OCI-LY7 (cell line): Measurements from ENCODE around the gene REEP5. TPM values are rescaled to one million over a fixed set of nuclear protein-coding genes. Genes with fewer than 3 reads are reported as not detected.

ENCODE experiments used
- BruUV-seq: library from RNA; stranded (reverse); fragments of 400-500 nt; replicated peaks from 2 replicates; lab custom pipeline; 2021; lab: Mats Ljungman, UMichigan
- CTCF ChIA-PET: fragments of 300-600 bp; sonication (Branson Sonifier 250); formaldehyde crosslinking; loops from one replicate; lab custom pipeline; 2022; ENCODE audit warnings: antibody characterized with exemption; ENCODE audit not compliant: unreplicated experiment; lab: Charles Lee
- POLR2A ChIA-PET: fragments of 300-600 bp; sonication (Branson Sonifier 250); formaldehyde crosslinking; loops from one replicate; lab custom pipeline; 2022; ENCODE audit warnings: antibody characterized with exemption; lab: Charles Lee
- DNase-seq: peaks from one replicate; pipeline ENCODE4 v3.0.0-alpha.2; 2015; ENCODE audit warnings: low spot score
- H2AFZ ChIP-seq: fragments of 200-600 bp; sonication (generic), shearing (Covaris generic); 2 replicates; pipeline ENCODE4 v1.6.1; 2014; ENCODE audit warnings: mild to moderate bottlenecking, antibody characterized with exemption, low read length, moderate library complexity
- H3K27ac ChIP-seq: fragments of 200-600 bp; sonication (generic); 2 replicates; pipeline ENCODE4 v1.5.1; 2014; ENCODE audit warnings: mixed run types, low read depth, mild to moderate bottlenecking, moderate library complexity, low read length, inconsistent platforms; ENCODE audit not compliant: poor library complexity, severe bottlenecking
- H3K36me3 ChIP-seq: fragments of 200-600 bp; sonication (generic); 2 replicates; pipeline ENCODE4 v1.6.1; 2014; ENCODE audit warnings: mild to moderate bottlenecking, antibody characterized with exemption, low read length, moderate library complexity, mixed read lengths; ENCODE audit not compliant: insufficient read depth
- H3K4me1 ChIP-seq: fragments of 200-600 bp; sonication (generic); 2 replicates; pipeline ENCODE4 v1.5.1; 2014; ENCODE audit warnings: mild to moderate bottlenecking, low read length; ENCODE audit not compliant: insufficient read depth, poor library complexity, severe bottlenecking
- H3K4me2 ChIP-seq: fragments of 200-600 bp; sonication (generic); 2 replicates; pipeline ENCODE4 v1.6.1; 2014; ENCODE audit warnings: mild to moderate bottlenecking, low read length
- H3K4me3 ChIP-seq: fragments of 200-600 bp; sonication (generic); 2 replicates; pipeline ENCODE4 v1.5.1; 2014; ENCODE audit warnings: mild to moderate bottlenecking, low read depth, low read length; ENCODE audit not compliant: poor library complexity, severe bottlenecking
- H3K79me2 ChIP-seq: fragments of 200-600 bp; sonication (generic); 2 replicates; pipeline ENCODE4 v1.6.1; 2016; ENCODE audit warnings: low read depth, mild to moderate bottlenecking, low read length, moderate library complexity, mixed read lengths; ENCODE audit not compliant: insufficient read depth
- H3K9me2 ChIP-seq: fragments of 200-600 bp; sonication (generic); 2 replicates; pipeline ENCODE4 v1.6.1; 2016; ENCODE audit warnings: mild to moderate bottlenecking, low read length, mixed read lengths; ENCODE audit not compliant: insufficient read depth
- H3K9me3 ChIP-seq: fragments of 200-600 bp; sonication (generic); 2 replicates; pipeline ENCODE4 v1.6.1; 2014; ENCODE audit warnings: mild to moderate bottlenecking, mixed run types, low read length, mixed read lengths
- H4K20me1 ChIP-seq: fragments of 200-600 bp; sonication (generic); 2 replicates; pipeline ENCODE4 v1.6.1; 2014; ENCODE audit warnings: mild to moderate bottlenecking, antibody characterized with exemption, low read length, moderate library complexity, mixed read lengths; ENCODE audit not compliant: insufficient read depth
- CTCF ChIP-seq: fragments of 200-600 bp; sonication (generic); conservative IDR thresholded peaks from 2 replicates; pipeline ENCODE4 v1.5.1; 2014; ENCODE audit warnings: mild to moderate bottlenecking, antibody characterized with exemption, low read length, moderate library complexity, mixed read lengths
- EZH2phosphoT487 ChIP-seq: fragments of 200-600 bp; sonication (generic); IDR thresholded peaks from 2 replicates; pipeline ENCODE4 v1.6.1; 2018; ENCODE audit warnings: low read depth, borderline replicate concordance, mild to moderate bottlenecking, mixed run types, antibody characterized with exemption, low read length, moderate library complexity, mixed read lengths
- intact Hi-C: fragments of 100-400 bp; cut with micrococcal nuclease; formaldehyde crosslinking; loops from one replicate; pipeline ENCODE4 v1.10.0; 2022; ENCODE audit not compliant: unreplicated experiment
- total RNA-seq, 2 experiments: library from RNA; depleted of rRNA in 1 of 2; stranded (reverse); fragments of >200 nt in 1 of 2; shearing (Covaris generic) in 1 of 2; gene quantifications; 2 replicates each; pipeline ENCODE4 v1.2.3, GENCODE V29; 2014 to 2022

Gene REEP5
- total RNA-seq, 2 experiments from 2014 or later, result 25.5 to 32.0 TPM

- Histone ChIP-seq H2AFZ (no peak overlapping the region), H3K79me2 (no peaks in the 10 kb centered on the region), H4K20me1 (no peaks in the 10 kb centered on the region), H3K9me2 (no peaks in the 10 kb centered on the region), H3K4me1 (no peaks in the 10 kb centered on the region), H3K4me2 (no peak overlapping the region), H3K4me3 (no peak overlapping the region), H3K36me3 (peaks cover 87% of the 10 kb centered on the region), H3K9me3 (no peaks in the 10 kb centered on the region), H3K27ac (no peak overlapping the region)
- TF ChIP-seq CTCF, result no peak
- no peak for TF ChIP-seq EZH2phosphoT487
- no TSS peak for BruUV-seq
- intact Hi-C loops, result no loop called here
- POLR2A ChIA-PET, result interaction anchor here (0.7 to 2.9 kb wide), 3 partner anchors 17 to 36 kb away, joined by 3 to 18 read pairs (median 3); no protein-coding TSS in a partner anchor
- no peak for DNase-seq
- CTCF ChIA-PET, result no interaction called here
These were observed 35.1 kb downstream of the REEP5 start for GRCh38 chr5:112886975-112887374.

GRCh38 chr5:112885001-112885400, 37.0 kb downstream of the REEP5 start:
- CTCF ChIA-PET, result no interaction called here
- no peaks in the 10 kb centered on the region for H3K79me2 ChIP-seq
- peaks cover 97% of the 10 kb centered on the region for H3K36me3 ChIP-seq
- no peaks in the 10 kb centered on the region for H3K4me1 ChIP-seq
- intact Hi-C loops, result no loop called here
- no peak overlapping the region for H3K4me2 ChIP-seq
- no peaks in the 10 kb centered on the region for H3K9me2 ChIP-seq
- no TSS peak for BruUV-seq
- H2AFZ ChIP-seq, result no peak overlapping the region
- DNase-seq, result no peak
- TF ChIP-seq CTCF, result no peak
- TF ChIP-seq EZH2phosphoT487, result no peak
- H3K4me3 ChIP-seq, result no peak overlapping the region
- H4K20me1 ChIP-seq, result no peaks in the 10 kb centered on the region
- no peaks in the 10 kb centered on the region for H3K9me3 ChIP-seq
- POLR2A ChIA-PET, result interaction anchor here (0.7 to 1.4 kb wide), 3 partner anchors 23 to 91 kb away, joined by 3 to 6 read pairs (median 3); no protein-coding TSS in a partner anchor
- no peak overlapping the region for H3K27ac ChIP-seq

GRCh38 chr5:112883192-112883591, 38.8 kb downstream of the REEP5 start:
- H3K79me2 ChIP-seq, result no peaks in the 10 kb centered on the region
- ChIA-PET CTCF (no interaction called here), POLR2A (interaction anchor here (0.6 to 2.4 kb wide), 5 partner anchors 12 to 278 kb away, joined by 3 to 10 read pairs (median 5); no protein-coding TSS in a partner anchor)
- H3K27ac ChIP-seq, result no peak overlapping the region
- TF ChIP-seq CTCF (no peak), EZH2phosphoT487 (no peak)
- no peaks in the 10 kb centered on the region for H4K20me1 ChIP-seq
- peaks cover 3% of the 10 kb centered on the region for H3K4me1 ChIP-seq
- no peaks in the 10 kb centered on the region for H3K9me2 ChIP-seq
- peaks cover 96% of the 10 kb centered on the region for H3K36me3 ChIP-seq
- H3K4me2 ChIP-seq, result no peak overlapping the region
- intact Hi-C loops, result no loop called here
- no peak overlapping the region for H3K4me3 ChIP-seq
- no TSS peak for BruUV-seq
- H3K9me3 ChIP-seq, result no peaks in the 10 kb centered on the region
- DNase-seq, result no peak
- H2AFZ ChIP-seq, result no peak overlapping the region
